Chondrocyte (in vitro differentiated cells): ENCODE measurements around the gene BPIFB2. TPM values are rescaled to one million over a fixed set of nuclear protein-coding genes. Genes with fewer than 3 reads are reported as not detected.

ENCODE experiments used
- DNase-seq: peaks from one replicate; pipeline ENCODE4 v3.0.0; 2021; ENCODE audit warnings: mixed read lengths, low spot score
- H3K27ac Mint-ChIP-seq: one replicate; pipeline ENCODE4 v1.8.0; 2021; ENCODE audit warnings: mild to moderate bottlenecking, moderate library complexity, mixed read lengths; ENCODE audit not compliant: unreplicated experiment
- H3K27me3 Mint-ChIP-seq: 2 replicates; pipeline ENCODE4 v1.8.0; 2021; ENCODE audit warnings: low read depth, mixed read lengths
- H3K36me3 Mint-ChIP-seq: 2 replicates; pipeline ENCODE4 v1.8.0; 2021; ENCODE audit warnings: low read depth, mixed read lengths
- H3K4me1 Mint-ChIP-seq: 2 replicates; pipeline ENCODE4 v1.8.0; 2021; ENCODE audit warnings: low read depth, mild to moderate bottlenecking, mixed read lengths
- H3K4me3 Mint-ChIP-seq: one replicate; pipeline ENCODE4 v1.8.0; 2021; ENCODE audit warnings: mild to moderate bottlenecking, moderate library complexity, mixed read lengths; ENCODE audit not compliant: unreplicated experiment
- H3K9me3 Mint-ChIP-seq: 2 replicates; pipeline ENCODE4 v1.8.0; 2021; ENCODE audit warnings: low read depth, mixed read lengths
- CTCF ChIP-seq: fragments of 200-600 bp; sonication (generic); IDR thresholded peaks from 2 replicates; pipeline ENCODE4 v1.5.0; 2021; ENCODE audit warnings: antibody characterized with exemption, mild to moderate bottlenecking, moderate library complexity
- total RNA-seq: library from RNA; stranded (reverse); gene quantifications from 3 replicates; pipeline ENCODE4 v1.2.1, GENCODE V29; 2021

The BPIFB2 gene
- total RNA-seq, 1 donor from 2014 or later: not detected

- Mint-ChIP-seq H3K27me3 (peaks cover 32% of the 10 kb centered on the region), H3K4me3 (no peak within 1 kb of the TSS), H3K4me1 (no peaks in the 10 kb centered on the region), H3K36me3 (no peaks in the 10 kb centered on the region), H3K27ac (no peak within 1 kb of the TSS), H3K9me3 (peaks cover 4% of the 10 kb centered on the region)
- no peak for TF ChIP-seq CTCF
- no peak for DNase-seq
Measured at GRCh38 chr20:33031531-33031930, 24.0 kb downstream of the BPIFB2 start, which contains the start of gene BPIFB6. Gene BPIFB6 (plus strand): TSS chr20:33031648. CDS start chr20:33031648, 0 bp downstream.

GRCh38 chr20:33032555-33032954, 25.1 kb downstream of the BPIFB2 start:
- DNase-seq: no peak
- Mint-ChIP-seq H3K9me3 (peaks cover 4% of the 10 kb centered on the region), H3K27me3 (peaks cover 26% of the 10 kb centered on the region), H3K36me3 (no peaks in the 10 kb centered on the region), H3K27ac (no peak overlapping the region), H3K4me3 (no peak overlapping the region), H3K4me1 (no peaks in the 10 kb centered on the region)
- no peak for TF ChIP-seq CTCF

- Mint-ChIP-seq H3K27me3 (peaks cover 35% of the 10 kb centered on the region), H3K27ac (no peak overlapping the region), H3K36me3 (no peaks in the 10 kb centered on the region), H3K4me3 (no peak overlapping the region), H3K4me1 (no peaks in the 10 kb centered on the region), H3K9me3 (peaks cover 4% of the 10 kb centered on the region)
- DNase-seq: no peak
- no peak for TF ChIP-seq CTCF
Measured at GRCh38 chr20:33033381-33033780, 25.9 kb downstream of the BPIFB2 start.

GRCh38 chr20:33034115-33034514, 26.6 kb downstream of the BPIFB2 start:
- Mint-ChIP-seq H3K27me3 (peaks cover 41% of the 10 kb centered on the region), H3K4me3 (no peak overlapping the region), H3K27ac (no peak overlapping the region), H3K36me3 (no peaks in the 10 kb centered on the region), H3K4me1 (no peaks in the 10 kb centered on the region), H3K9me3 (peaks cover 4% of the 10 kb centered on the region)
- TF ChIP-seq CTCF: no peak
- no peak for DNase-seq

GRCh38 chr20:33034901-33035492, 27.5 kb downstream of the BPIFB2 start:
- peaks cover 4% of the 10 kb centered on the region for H3K9me3 Mint-ChIP-seq
- no peaks in the 10 kb centered on the region for H3K4me1 Mint-ChIP-seq
- TF ChIP-seq CTCF: no peak
- H3K4me3 Mint-ChIP-seq: no peak overlapping the region
- no peaks in the 10 kb centered on the region for H3K36me3 Mint-ChIP-seq
- peaks cover 48% of the 10 kb centered on the region for H3K27me3 Mint-ChIP-seq
- no peak for DNase-seq
- H3K27ac Mint-ChIP-seq: no peak overlapping the region
